ENCODE measurements around the gene TCF12. TPM values are rescaled to one million over a fixed set of nuclear protein-coding genes. Genes with fewer than 3 reads are reported as not detected.
A peak's percentile ranks its signal among the peaks of the same experiment; 100 is the strongest.

TCF12 gene
- total RNA-seq, 2 donors from 2014 or later: 69.4 to 140 TPM

DNA sequence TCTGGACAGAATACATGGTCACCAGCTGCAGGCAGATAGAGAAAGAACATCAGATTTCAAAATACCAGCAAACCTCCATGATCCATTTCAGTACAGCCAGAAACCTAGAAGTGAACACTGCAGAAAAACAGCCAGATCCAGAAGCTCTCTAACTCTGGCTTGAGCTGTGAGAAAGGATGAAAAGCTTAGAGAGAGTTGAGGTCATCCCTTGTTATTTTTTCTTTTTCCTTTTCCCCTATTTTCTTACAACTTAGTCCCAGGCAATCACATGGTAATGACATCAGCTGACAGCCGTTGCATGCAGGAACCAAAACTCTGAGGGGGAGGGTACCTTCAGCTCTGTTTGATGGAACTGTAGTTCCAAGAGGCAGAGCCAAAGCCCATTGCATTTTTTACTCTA, 113.2 kb downstream of the TCF12 start:
- Mint-ChIP-seq H3K27me3 (no peaks in the 10 kb centered on the region), H3K4me1 (ENCODE audit: low read depth in 2 of 2) (peaks cover 26 to 39% of the 10 kb centered on the region in 2 donors), H3K36me3 (no peaks in the 10 kb centered on the region), H3K9me3 (no peaks in the 10 kb centered on the region), H3K4me3 (no peak overlapping the region), H3K27ac (no peak overlapping the region)
- ATAC-seq: no peak
- DNase-seq (ENCODE audit: low spot score): no peak

DNA sequence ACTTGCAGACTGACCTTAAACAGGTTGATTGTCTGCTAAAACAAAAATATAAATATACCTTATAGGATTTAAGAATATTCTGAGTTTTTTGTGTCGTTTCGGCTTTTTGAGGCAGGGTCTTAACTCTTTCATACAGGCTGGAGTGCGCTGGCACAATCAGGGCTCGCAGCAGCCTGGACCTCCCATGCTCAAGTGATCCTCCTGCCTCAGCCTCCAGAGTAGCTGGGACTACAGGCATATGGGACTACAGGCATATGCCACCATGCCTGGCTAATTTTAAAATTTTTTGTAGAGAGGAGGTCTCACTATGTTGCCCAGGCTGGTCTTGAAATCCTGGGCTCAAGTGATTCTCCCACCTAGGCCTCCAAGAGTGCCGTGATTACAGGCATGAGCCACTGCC, 113.9 kb downstream of the TCF12 start:
- no peaks in the 10 kb centered on the region for H3K9me3 Mint-ChIP-seq
- no peak overlapping the region for H3K4me3 Mint-ChIP-seq
- no peaks in the 10 kb centered on the region for H3K27me3 Mint-ChIP-seq

DNA sequence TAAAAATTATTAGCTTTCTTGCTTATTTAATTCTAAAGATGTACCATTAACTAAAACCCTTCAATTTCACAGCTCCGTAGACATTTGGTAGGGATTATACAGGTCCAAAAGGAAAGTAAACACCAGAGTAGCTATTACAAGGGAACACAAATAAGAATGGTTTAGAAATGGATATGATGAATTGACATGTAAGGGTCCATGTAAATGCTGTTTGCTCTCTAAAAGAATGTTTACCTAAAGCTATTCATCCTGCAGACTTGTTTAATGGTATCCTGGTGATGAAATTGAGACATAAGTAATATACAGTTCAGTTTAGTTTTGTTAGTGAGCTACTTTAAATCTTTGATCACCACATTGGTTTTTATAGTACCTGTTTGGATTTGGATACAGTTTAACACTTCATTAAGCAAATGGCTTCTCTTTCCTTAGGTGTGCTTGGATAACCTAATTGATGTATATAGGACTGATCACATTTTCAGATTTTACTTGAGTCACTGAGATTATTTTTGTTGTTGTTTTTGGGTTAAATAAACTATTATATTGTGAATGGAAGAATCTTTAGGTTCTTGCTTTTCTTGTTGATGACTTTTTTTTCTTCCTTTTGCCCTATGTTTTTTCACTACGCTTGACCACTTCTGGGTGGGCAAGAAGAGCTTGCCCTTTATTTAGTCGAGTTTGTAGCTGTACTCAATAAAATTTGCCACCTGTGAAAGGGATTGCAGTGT, 115.4 kb downstream of the TCF12 start:
- Mint-ChIP-seq H3K36me3 (no peaks in the 10 kb centered on the region), H3K27ac (no peak overlapping the region), H3K4me3 (no peak overlapping the region), H3K27me3 (no peaks in the 10 kb centered on the region), H3K4me1 (ENCODE audit: low read depth in 2 of 2) (peaks cover 40 to 54% of the 10 kb centered on the region in 2 donors), H3K9me3 (no peaks in the 10 kb centered on the region)
- ATAC-seq (no peak), DNase-seq (ENCODE audit: low spot score) (no peak)

More for the DNA sequence above, 113.9 kb downstream of the TCF12 start:
- DNase-seq (ENCODE audit: low spot score) (no peak), ATAC-seq (no peak)
- peaks cover 33 to 47% of the 10 kb centered on the region in 2 donors for H3K4me1 Mint-ChIP-seq (ENCODE audit: low read depth in 2 of 2)
- H3K36me3 Mint-ChIP-seq: no peaks in the 10 kb centered on the region
- H3K27ac Mint-ChIP-seq: no peak overlapping the region

DNA sequence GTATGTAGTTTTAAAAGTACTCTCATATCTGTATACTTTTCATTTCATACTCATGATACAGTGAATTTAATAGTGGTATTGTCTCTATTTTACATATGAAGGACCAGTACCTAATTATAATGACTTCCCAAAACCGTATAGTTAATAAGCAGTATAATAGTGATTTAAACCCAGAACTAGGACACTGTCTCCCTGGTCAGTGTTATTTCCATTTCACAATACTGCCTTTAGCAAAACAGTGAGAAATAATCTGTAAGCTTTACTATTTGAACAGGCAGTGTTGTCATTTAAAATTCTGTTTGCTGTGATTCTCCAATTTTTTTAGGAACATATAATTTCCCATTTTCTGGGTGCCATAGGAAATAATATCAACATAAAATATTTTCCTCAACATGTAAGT, 116.2 kb downstream of the TCF12 start:
- no peaks in the 10 kb centered on the region for H3K9me3 Mint-ChIP-seq
- no peak overlapping the region for H3K4me3 Mint-ChIP-seq
- no peaks in the 10 kb centered on the region for H3K27me3 Mint-ChIP-seq
- DNase-seq (ENCODE audit: low spot score) (no peak), ATAC-seq (no peak)
- peaks cover 44 to 59% of the 10 kb centered on the region in 2 donors for H3K4me1 Mint-ChIP-seq (ENCODE audit: low read depth in 2 of 2)
- no peaks in the 10 kb centered on the region for H3K36me3 Mint-ChIP-seq
- H3K27ac Mint-ChIP-seq: no peak overlapping the region

DNA sequence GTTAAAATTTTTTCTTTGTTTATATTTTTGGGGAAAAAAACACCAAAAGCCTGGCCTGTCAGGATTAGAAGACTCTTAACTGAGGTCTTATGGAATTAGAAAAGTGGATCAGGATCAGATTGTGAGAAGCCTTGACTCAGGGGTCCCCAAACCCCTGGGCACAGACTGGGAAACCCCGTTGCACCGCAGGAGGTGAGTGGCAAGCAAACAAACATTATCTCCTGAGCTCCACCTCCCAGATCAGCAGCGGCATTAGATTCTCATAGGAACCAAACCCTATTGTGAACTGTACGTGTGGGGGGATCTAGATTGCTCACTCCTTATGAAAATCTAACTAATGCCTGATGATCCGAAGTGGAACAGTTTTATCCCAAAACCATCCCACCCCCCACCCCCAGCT, 117.2 kb downstream of the TCF12 start:
- H3K4me3 Mint-ChIP-seq: peak overlapping the region; percentile 16
- H3K4me1 Mint-ChIP-seq (ENCODE audit: low read depth in 2 of 2): peaks cover 48 to 52% of the 10 kb centered on the region in 2 donors
- no peak for ATAC-seq
- H3K27me3 Mint-ChIP-seq: no peaks in the 10 kb centered on the region
- H3K36me3 Mint-ChIP-seq: no peaks in the 10 kb centered on the region
- DNase-seq (ENCODE audit: low spot score): no peak
- no peak overlapping the region for H3K27ac Mint-ChIP-seq
- H3K9me3 Mint-ChIP-seq: no peaks in the 10 kb centered on the region

DNA sequence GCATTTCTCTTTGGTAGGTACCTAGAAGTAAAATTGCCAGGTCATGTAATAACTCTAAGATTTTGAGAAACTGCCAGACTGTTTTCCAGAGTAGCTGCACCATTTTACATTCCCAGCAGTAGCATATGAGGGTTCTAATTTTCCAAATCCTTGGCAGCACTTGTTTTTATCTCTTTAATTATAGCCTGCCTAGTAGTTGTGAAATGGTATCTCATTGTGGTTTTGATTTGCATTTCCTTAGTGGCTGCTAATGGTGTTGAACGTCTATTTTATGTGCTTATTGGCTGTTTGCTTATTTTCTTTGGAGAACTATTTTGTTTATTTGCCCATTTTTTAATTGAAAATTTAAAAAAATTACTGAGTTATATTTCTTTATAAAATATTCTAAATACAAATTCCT, 117.9 kb downstream of the TCF12 start:
- Mint-ChIP-seq H3K4me1 (ENCODE audit: low read depth in 2 of 2) (peaks cover 45% of the 10 kb centered on the region in 2 donors), H3K4me3 (peak overlapping the region; percentile 16), H3K36me3 (no peaks in the 10 kb centered on the region), H3K27ac (peak overlapping the region in 1 of 2 donors; percentile 60), H3K9me3 (no peaks in the 10 kb centered on the region), H3K27me3 (no peaks in the 10 kb centered on the region)
- ATAC-seq (no peak), DNase-seq (ENCODE audit: low spot score) (no peak)

DNA sequence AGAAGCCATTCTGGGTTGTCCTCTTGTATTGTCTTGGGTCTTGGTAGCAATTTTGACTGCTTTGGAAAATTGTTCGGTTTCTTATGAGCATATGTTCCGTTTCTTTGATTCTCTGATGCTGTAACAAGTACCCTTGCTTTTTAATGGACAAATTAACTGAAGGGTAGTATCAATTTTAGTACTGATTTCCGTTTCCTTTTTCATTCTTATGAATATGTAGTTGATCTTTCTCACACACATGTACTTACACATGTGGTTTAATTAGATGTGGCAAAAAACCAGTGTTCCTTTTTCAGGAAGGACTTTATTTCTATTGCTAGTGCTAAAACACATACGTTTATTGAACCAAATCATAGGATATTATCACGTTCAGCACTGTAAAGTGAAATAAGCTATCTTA, 119.1 kb downstream of the TCF12 start:
- Mint-ChIP-seq H3K27ac (peak overlapping the region in 1 of 2 donors; percentile 50), H3K27me3 (no peaks in the 10 kb centered on the region), H3K36me3 (no peaks in the 10 kb centered on the region), H3K9me3 (no peaks in the 10 kb centered on the region), H3K4me3 (peak overlapping the region; percentile 69), H3K4me1 (ENCODE audit: low read depth in 2 of 2) (peaks cover 41 to 43% of the 10 kb centered on the region in 2 donors)
- ATAC-seq: peak in 1 of 2 donors; percentile 33
- no peak for DNase-seq (ENCODE audit: low spot score)

DNA sequence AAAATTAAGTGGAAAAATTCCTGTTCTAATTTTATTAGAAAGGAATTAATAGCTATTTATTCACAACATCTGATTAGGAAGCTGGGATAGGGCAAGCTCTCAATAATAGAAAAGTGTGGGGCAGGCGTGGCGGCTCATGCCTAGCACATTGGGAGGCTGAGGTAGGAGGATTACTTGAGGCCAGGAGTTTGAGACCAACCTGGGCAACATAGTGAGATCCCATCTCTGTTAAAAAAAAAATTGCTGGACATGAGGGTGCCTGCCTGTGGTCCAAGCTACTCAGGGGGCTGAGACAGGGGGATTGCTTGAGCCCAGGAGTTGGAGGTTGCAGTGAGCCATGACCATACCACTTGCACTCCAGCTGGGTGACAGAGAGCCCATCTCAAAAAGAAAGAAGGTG, 119.6 kb downstream of the TCF12 start:
- Mint-ChIP-seq H3K36me3 (no peaks in the 10 kb centered on the region), H3K27me3 (no peaks in the 10 kb centered on the region), H3K9me3 (no peaks in the 10 kb centered on the region), H3K4me1 (ENCODE audit: low read depth in 2 of 2) (peaks cover 38 to 42% of the 10 kb centered on the region in 2 donors), H3K4me3 (peak overlapping the region; percentile 69), H3K27ac (peak overlapping the region in 1 of 2 donors; percentile 50)
- DNase-seq (ENCODE audit: low spot score) (no peak), ATAC-seq (no peak)

DNA sequence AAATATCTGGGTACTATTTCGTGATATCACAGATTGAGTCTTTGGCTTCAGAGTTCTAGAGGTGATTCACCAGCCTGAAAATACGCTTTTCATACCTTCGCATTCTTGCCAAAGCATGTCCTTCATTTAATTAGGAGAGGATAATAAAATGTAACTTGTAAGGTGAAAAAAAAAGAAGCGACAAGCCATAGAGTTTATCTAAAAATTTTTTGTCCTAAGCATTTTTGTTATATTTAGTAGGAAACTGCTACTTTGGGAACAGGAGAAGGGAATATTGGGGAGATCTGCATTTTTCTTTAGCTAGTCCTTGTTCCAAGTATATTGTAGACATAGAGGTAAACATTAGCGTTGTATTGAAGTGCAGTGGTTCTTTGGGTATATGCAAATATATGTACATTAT, 120.1 kb downstream of the TCF12 start:
- Mint-ChIP-seq H3K27me3 (no peaks in the 10 kb centered on the region), H3K9me3 (no peaks in the 10 kb centered on the region), H3K4me3 (no peak overlapping the region), H3K36me3 (no peaks in the 10 kb centered on the region), H3K4me1 (ENCODE audit: low read depth in 2 of 2) (peaks cover 38 to 43% of the 10 kb centered on the region in 2 donors), H3K27ac (no peak overlapping the region)
- no peak for ATAC-seq
- DNase-seq (ENCODE audit: low spot score): no peak

DNA sequence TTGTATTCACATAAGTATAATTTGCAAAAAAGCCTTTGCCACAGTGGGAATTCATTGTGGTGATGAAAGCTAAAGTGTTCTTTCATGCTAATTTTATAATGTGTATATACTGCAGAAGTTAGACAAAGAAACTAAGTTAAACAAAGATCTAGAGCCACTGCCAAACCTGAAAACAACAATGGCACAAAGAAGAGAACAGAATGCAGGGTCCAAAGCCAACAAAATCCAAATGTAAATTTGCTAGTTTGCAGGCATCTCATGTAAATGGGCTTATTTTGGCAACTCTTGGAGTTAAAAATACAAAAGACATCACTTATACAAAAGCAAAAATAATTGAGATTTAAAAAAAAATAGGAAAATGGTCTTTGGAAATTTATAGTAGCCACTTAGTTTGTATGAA, 123.0 kb downstream of the TCF12 start:
- H3K4me3 Mint-ChIP-seq: no peak overlapping the region
- H3K4me1 Mint-ChIP-seq (ENCODE audit: low read depth in 2 of 2): peaks cover 48 to 52% of the 10 kb centered on the region in 2 donors
- ATAC-seq: no peak
- no peaks in the 10 kb centered on the region for H3K36me3 Mint-ChIP-seq
- H3K9me3 Mint-ChIP-seq: no peaks in the 10 kb centered on the region
- H3K27ac Mint-ChIP-seq: no peak overlapping the region
- no peaks in the 10 kb centered on the region for H3K27me3 Mint-ChIP-seq
- no peak for DNase-seq (ENCODE audit: low spot score)

DNA sequence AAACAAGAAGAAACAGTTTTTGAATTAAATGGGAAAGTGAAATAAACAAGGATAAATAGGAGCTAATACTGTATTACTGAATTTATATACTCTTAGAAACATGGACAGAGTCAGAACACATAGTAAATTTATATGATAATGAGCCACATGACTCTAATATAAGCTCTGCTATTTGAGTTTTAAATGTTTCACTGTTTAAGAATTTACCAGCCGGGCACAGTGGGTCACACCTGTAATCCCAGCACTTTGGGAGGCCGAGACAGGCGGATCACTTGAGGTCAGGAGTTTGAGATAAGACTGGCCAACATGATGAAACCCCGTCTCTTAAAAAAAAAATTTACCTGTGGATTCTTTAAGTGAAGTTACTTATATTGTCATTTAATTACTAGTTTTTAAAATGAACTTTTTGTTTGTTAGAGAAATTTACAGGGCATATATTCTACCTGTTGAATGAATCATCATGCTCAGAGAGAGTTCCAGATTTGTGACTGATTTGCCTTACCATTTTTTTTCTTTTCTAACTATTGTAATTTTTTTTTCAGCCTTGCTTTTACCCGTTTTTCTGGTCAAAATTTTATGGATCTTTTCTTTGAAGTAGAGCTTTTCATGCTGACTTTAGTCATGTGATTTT, 125.7 kb downstream of the TCF12 start:
- Mint-ChIP-seq H3K9me3 (no peaks in the 10 kb centered on the region), H3K27ac (peak overlapping the region in 1 of 2 donors; percentile 43), H3K27me3 (no peaks in the 10 kb centered on the region), H3K36me3 (no peaks in the 10 kb centered on the region), H3K4me3 (no peak overlapping the region), H3K4me1 (ENCODE audit: low read depth in 2 of 2) (peaks cover 38 to 39% of the 10 kb centered on the region in 2 donors)
- no peak for DNase-seq (ENCODE audit: low spot score)
- no peak for ATAC-seq

DNA sequence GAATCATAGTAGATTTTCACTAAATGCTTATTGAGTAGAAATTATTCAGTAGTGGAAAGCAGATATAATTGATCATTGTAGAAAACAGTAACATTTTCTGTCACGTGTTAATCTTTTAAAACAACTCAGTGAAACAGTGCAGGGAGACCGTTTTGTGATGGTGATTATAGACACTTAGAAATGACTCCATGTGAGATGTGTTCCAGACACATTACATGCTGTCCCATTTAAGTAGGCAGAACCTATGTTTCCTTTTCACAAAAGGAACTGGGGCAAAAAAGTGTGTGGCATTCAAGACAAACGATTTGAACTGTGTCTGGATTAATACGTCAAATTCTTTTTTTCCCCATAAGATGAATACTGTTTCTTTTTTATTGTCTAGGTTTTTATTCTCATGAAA, 126.5 kb downstream of the TCF12 start:
- no peak for ATAC-seq
- no peaks in the 10 kb centered on the region for H3K36me3 Mint-ChIP-seq
- no peak for DNase-seq (ENCODE audit: low spot score)
- no peak overlapping the region for H3K4me3 Mint-ChIP-seq
- peak overlapping the region in 1 of 2 donors; percentile 43 for H3K27ac Mint-ChIP-seq
- no peaks in the 10 kb centered on the region for H3K9me3 Mint-ChIP-seq
- H3K27me3 Mint-ChIP-seq: no peaks in the 10 kb centered on the region
- peaks cover 35 to 36% of the 10 kb centered on the region in 2 donors for H3K4me1 Mint-ChIP-seq (ENCODE audit: low read depth in 2 of 2)

DNA sequence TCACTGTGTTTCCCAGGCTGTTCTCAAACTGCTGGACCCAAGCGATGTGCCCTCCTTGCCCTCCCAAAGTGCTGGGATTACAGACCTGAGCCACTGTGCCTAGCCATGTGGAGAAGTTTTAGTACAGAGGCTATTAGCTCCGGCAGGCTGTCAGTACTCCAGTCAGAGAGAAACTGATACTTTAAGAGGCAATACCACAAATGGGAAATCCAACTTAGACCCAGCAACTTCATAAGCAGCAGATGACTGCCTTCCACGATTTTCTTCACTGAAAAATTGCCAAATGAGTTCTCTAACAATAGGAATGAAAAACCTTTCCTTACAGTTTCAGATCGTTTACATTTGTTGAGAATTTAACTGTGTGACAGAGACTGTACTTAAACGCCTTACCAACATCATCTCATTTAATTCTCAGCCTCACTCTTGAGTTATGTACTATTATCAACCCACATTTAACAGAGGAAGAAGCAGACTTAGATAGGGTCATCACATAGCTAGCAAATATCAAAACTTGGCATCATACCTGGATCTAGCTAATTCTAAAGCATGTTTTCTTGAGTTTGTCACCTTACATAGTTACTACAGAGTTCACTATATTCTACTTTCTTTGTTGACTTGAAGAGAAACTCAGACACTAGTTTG, 127.4 kb downstream of the TCF12 start:
- no peaks in the 10 kb centered on the region for H3K9me3 Mint-ChIP-seq
- no peaks in the 10 kb centered on the region for H3K27me3 Mint-ChIP-seq
- ATAC-seq (peak; percentile 65 to 76), DNase-seq (ENCODE audit: low spot score) (no peak)
- H3K4me1 Mint-ChIP-seq (ENCODE audit: low read depth in 2 of 2): peaks cover 32 to 36% of the 10 kb centered on the region in 2 donors
- peak overlapping the region in 1 of 2 donors; percentile 27 for H3K27ac Mint-ChIP-seq
- no peak overlapping the region for H3K4me3 Mint-ChIP-seq
- H3K36me3 Mint-ChIP-seq: no peaks in the 10 kb centered on the region

DNA sequence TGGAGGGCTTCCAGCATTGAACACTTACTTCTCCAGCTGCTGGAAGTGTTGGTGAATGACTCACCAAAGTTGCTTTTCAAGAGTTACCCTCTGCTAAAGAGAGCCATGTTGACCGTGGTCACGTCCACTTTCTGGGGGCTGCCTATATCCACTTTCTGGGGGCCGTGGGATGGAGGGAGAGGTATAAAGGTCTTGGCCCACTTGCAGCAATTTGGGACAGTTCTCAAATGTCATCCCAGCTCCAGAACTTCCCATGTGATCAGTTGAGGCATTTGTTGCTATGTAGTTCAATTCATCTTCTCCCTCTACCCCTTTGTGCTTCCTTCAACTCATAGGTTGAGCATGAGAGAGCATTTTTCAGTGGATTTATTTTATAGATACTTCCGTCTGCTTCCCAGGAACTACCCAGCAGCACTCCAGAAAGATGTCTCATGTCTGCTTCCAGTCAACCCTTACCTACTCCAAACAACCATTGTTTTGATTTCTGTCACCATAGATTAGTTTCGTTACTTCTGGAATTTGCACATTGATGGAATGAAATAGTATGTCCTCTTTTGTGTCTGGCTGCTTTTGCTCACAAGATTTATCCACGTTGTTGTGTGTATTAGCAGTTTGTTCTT, 130.6 kb downstream of the TCF12 start:
- no peak overlapping the region for H3K4me3 Mint-ChIP-seq

More for the DNA sequence above, 130.6 kb downstream of the TCF12 start:
- Mint-ChIP-seq H3K4me1 (ENCODE audit: low read depth in 2 of 2) (peaks cover 44 to 49% of the 10 kb centered on the region in 2 donors), H3K9me3 (no peaks in the 10 kb centered on the region), H3K27me3 (no peaks in the 10 kb centered on the region), H3K27ac (no peak overlapping the region), H3K36me3 (no peaks in the 10 kb centered on the region)
- ATAC-seq (no peak), DNase-seq (ENCODE audit: low spot score) (no peak)

Data from natural killer cell treated with Interleukin-12 subunit alpha and Interleukin-12 subunit beta and Interleukin-15 and Interleukin-18, amount 100 ng/mL, for 72 hours (primary cell).